ENCODE data around the gene TSPAN14. TPM values are rescaled to one million over a fixed set of nuclear protein-coding genes. Genes with fewer than 3 reads are reported as not detected.

The TSPAN14 gene
- total RNA-seq, 1 experiment from 2014 or later = 46.8 TPM

- Mint-ChIP-seq H3K9me3 (no peaks in the 10 kb centered on the region), H3K4me1 (peaks cover 8 to 12% of the 10 kb centered on the region in 2 experiments), H3K27ac (peak overlapping the region; percentile 23 to 50 (median 27); a peak in 3 of 7 replicates), H3K36me3 (ENCODE audit: insufficient read depth in 1 of 3, low read depth in 3 of 3) (peaks cover 17 to 52% (median 32%) of the 10 kb centered on the region in 3 experiments; a peak in 6 of 7 replicates), H3K27me3 (ENCODE audit: low read depth) (no peaks in the 10 kb centered on the region), H3K4me3 (no peak overlapping the region)
- H3K18ac ChIP-seq (ENCODE audit: insufficient read length, low read depth, low read length) = no peak overlapping the region
- peaks cover 2% of the 10 kb centered on the region; the same call in 1 of the 2 replicates for H3K4me1 ChIP-seq (ENCODE audit: insufficient read depth, low read length)
- no peak overlapping the region for H2BK20ac ChIP-seq (ENCODE audit: low read depth, low read length, poor library complexity, severe bottlenecking)
- no peak overlapping the region for H4K91ac ChIP-seq (ENCODE audit: insufficient read length, low read depth, low read length)
- no peak overlapping the region for H3K14ac ChIP-seq (ENCODE audit: insufficient read depth, low read length)
- no peaks in the 10 kb centered on the region for H3K79me1 ChIP-seq (ENCODE audit: insufficient read depth, low read depth, low read length, poor library complexity, severe bottlenecking)
- H2BK5ac ChIP-seq (ENCODE audit: insufficient read length, low read length) = no peak overlapping the region
- no CpG with 5 or more reads among the region's 10 CpGs for WGBS (ENCODE audit: extremely low coverage, insufficient read length, low lambda C conversion rate)
- no peak overlapping the region for H2BK15ac ChIP-seq (ENCODE audit: low read depth, low read length)
- DNase-seq = no peak
- H3K27ac ChIP-seq (ENCODE audit: insufficient read length, low read depth, low read length) = no peak overlapping the region
- H3K79me2 ChIP-seq (ENCODE audit: insufficient read depth, low read length) = no peaks in the 10 kb centered on the region
- TF ChIP-seq CTCF (conservative IDR thresholded peaks at IDR 0.05) = no peak
- no peaks in the 10 kb centered on the region for H3K23me2 ChIP-seq (ENCODE audit: insufficient read length, low read depth, low read length, poor library complexity, severe bottlenecking)
- no peak overlapping the region for H3K4ac ChIP-seq (ENCODE audit: low read depth, low read length)
- no peak overlapping the region for H2AFZ ChIP-seq (ENCODE audit: low read length)
- H4K8ac ChIP-seq (replicated peaks; ENCODE audit: insufficient read length, low read depth, low read length) = no peak overlapping the region
- no peak overlapping the region for H3K9ac ChIP-seq (ENCODE audit: extremely low read depth, insufficient read length, low read length)
- H4K5ac ChIP-seq (ENCODE audit: insufficient read length, low read depth, low read length) = no peak overlapping the region
- H3K9me3 ChIP-seq (ENCODE audit: control insufficient read depth, low read depth, low read length) = no peaks in the 10 kb centered on the region
- H3K4me2 ChIP-seq (ENCODE audit: insufficient read depth, insufficient read length, low read length) = no peak overlapping the region
- H2BK12ac ChIP-seq (ENCODE audit: insufficient read length, low read depth, low read length) = no peak overlapping the region
- H3K23ac ChIP-seq (ENCODE audit: insufficient read length, low read depth, low read length) = no peak overlapping the region
- no peaks in the 10 kb centered on the region for H3K27me3 ChIP-seq (ENCODE audit: insufficient read depth, low read length)
- H2AK5ac ChIP-seq (ENCODE audit: insufficient read length, low read length) = no peak overlapping the region
- H3K56ac ChIP-seq (ENCODE audit: insufficient read length, low read depth, low read length) = no peak overlapping the region
- no peak overlapping the region for H3T11ph ChIP-seq (ENCODE audit: low read length)
- no peak overlapping the region for H2BK120ac ChIP-seq (ENCODE audit: low read depth, low read length, poor library complexity, severe bottlenecking)
- no peaks in the 10 kb centered on the region for H4K20me1 ChIP-seq (ENCODE audit: control insufficient read depth, insufficient read depth, insufficient read length)
Measured at GRCh38 chr10:80520661-80521470, 66.8 kb downstream of the TSPAN14 start.
